Activated CD8-positive, alpha-beta T cell treated with anti-CD3 and anti-CD28 coated beads for 36 hours (primary cell): Measurements from ENCODE around the gene RYR2. TPM values are rescaled to one million over a fixed set of nuclear protein-coding genes. Genes with fewer than 3 reads are reported as not detected.

Source experiments
- ATAC-seq: fragments of 200-7000 bp; cut with Tn5 transposase; one replicate; pipeline ENCODE4 v1.10.0; 2021; ENCODE audit warnings: mild to moderate bottlenecking, moderate library complexity
- CTCF ChIA-PET: fragments of 350-600 bp; sonication (Branson Sonifier 250); formaldehyde crosslinking; loops from one replicate; lab custom pipeline; 2021; ENCODE audit warnings: antibody characterized with exemption; lab: Charles Lee
- POLR2A ChIA-PET: fragments of 350-600 bp; sonication (Branson Sonifier 250); formaldehyde crosslinking; loops from one replicate; lab custom pipeline; 2021; ENCODE audit warnings: antibody characterized with exemption; lab: Charles Lee
- DNase-seq: peaks from one replicate; pipeline ENCODE4 v3.0.0-alpha.2; 2020
- H3K27ac Mint-ChIP-seq: one replicate; pipeline ENCODE4 v1.8.0; 2021; ENCODE audit warnings: mild to moderate bottlenecking, mixed read lengths
- H3K27me3 Mint-ChIP-seq: one replicate; pipeline ENCODE4 v1.8.0; 2021; ENCODE audit warnings: mixed read lengths
- H3K36me3 Mint-ChIP-seq: one replicate; pipeline ENCODE4 v1.8.0; 2021; ENCODE audit warnings: low read depth, mixed read lengths
- H3K4me1 Mint-ChIP-seq: one replicate; pipeline ENCODE4 v1.8.0; 2021; ENCODE audit warnings: low read depth, mixed read lengths
- H3K4me3 Mint-ChIP-seq: one replicate; pipeline ENCODE4 v1.8.0; 2021; ENCODE audit warnings: mild to moderate bottlenecking, moderate library complexity, mixed read lengths
- H3K9me3 Mint-ChIP-seq: one replicate; pipeline ENCODE4 v1.8.0; 2021; ENCODE audit warnings: mixed read lengths
- CTCF ChIP-seq: fragments of 200-600 bp; IDR thresholded peaks from one replicate; pipeline ENCODE4 v1.8.0; 2022; ENCODE audit warnings: antibody characterized with exemption, mild to moderate bottlenecking
- intact Hi-C: fragments of 100-400 bp; cut with micrococcal nuclease; formaldehyde crosslinking; loops from one replicate; pipeline ENCODE4 v1.10.0; 2022
- total RNA-seq, 2 experiments: library from RNA; stranded (reverse); gene quantifications; one replicate each; pipeline ENCODE4 v1.2.3, GENCODE V29; 2021

RYR2 gene
- total RNA-seq, 2 experiments from 2014 or later: 0.02 TPM

GRCh38 chr1:237711281-237711680 is 669.3 kb downstream of the RYR2 start:
- H3K27me3 Mint-ChIP-seq: no peaks in the 10 kb centered on the region
- no peak for TF ChIP-seq CTCF
- H3K36me3 Mint-ChIP-seq: no peaks in the 10 kb centered on the region
- H3K4me1 Mint-ChIP-seq: no peaks in the 10 kb centered on the region
- no peaks in the 10 kb centered on the region for H3K9me3 Mint-ChIP-seq
- H3K27ac Mint-ChIP-seq: no peak overlapping the region
- ATAC-seq (no peak), DNase-seq (no peak)
- CTCF ChIA-PET: no interaction called here
- H3K4me3 Mint-ChIP-seq: no peak overlapping the region
- intact Hi-C loops: no loop called here
- POLR2A ChIA-PET: no interaction called here

GRCh38 chr1:237712082-237712481 is 670.1 kb downstream of the RYR2 start:
- Mint-ChIP-seq H3K36me3 (no peaks in the 10 kb centered on the region), H3K27me3 (no peaks in the 10 kb centered on the region), H3K27ac (no peak overlapping the region), H3K4me3 (no peak overlapping the region), H3K4me1 (no peaks in the 10 kb centered on the region), H3K9me3 (no peaks in the 10 kb centered on the region)
- ChIA-PET CTCF (no interaction called here), POLR2A (no interaction called here)
- no peak for DNase-seq
- TF ChIP-seq CTCF: no peak
- no peak for ATAC-seq
- intact Hi-C loops: no loop called here

GRCh38 chr1:237712586-237713157 is 670.7 kb downstream of the RYR2 start:
- H3K27ac Mint-ChIP-seq: no peak overlapping the region
- no peak for TF ChIP-seq CTCF
- no peak for ATAC-seq
- DNase-seq: no peak
- no peaks in the 10 kb centered on the region for H3K9me3 Mint-ChIP-seq
- CTCF ChIA-PET: no interaction called here
- no peak overlapping the region for H3K4me3 Mint-ChIP-seq
- intact Hi-C loops: no loop called here
- no peaks in the 10 kb centered on the region for H3K36me3 Mint-ChIP-seq
- POLR2A ChIA-PET: no interaction called here
- no peaks in the 10 kb centered on the region for H3K4me1 Mint-ChIP-seq
- no peaks in the 10 kb centered on the region for H3K27me3 Mint-ChIP-seq

GRCh38 chr1:237713916-237714315 is 671.9 kb downstream of the RYR2 start:
- Mint-ChIP-seq H3K36me3 (no peaks in the 10 kb centered on the region), H3K9me3 (no peaks in the 10 kb centered on the region), H3K4me1 (no peaks in the 10 kb centered on the region), H3K27ac (no peak overlapping the region), H3K4me3 (no peak overlapping the region), H3K27me3 (no peaks in the 10 kb centered on the region)
- no peak for TF ChIP-seq CTCF
- DNase-seq (no peak), ATAC-seq (no peak)
- CTCF ChIA-PET: no interaction called here
- intact Hi-C loops: no loop called here
- POLR2A ChIA-PET: no interaction called here

- DNase-seq (no peak), ATAC-seq (no peak)
- Mint-ChIP-seq H3K4me1 (no peaks in the 10 kb centered on the region), H3K4me3 (no peak overlapping the region), H3K27ac (no peak overlapping the region), H3K36me3 (no peaks in the 10 kb centered on the region), H3K27me3 (no peaks in the 10 kb centered on the region), H3K9me3 (peaks cover 2% of the 10 kb centered on the region)
- TF ChIP-seq CTCF: no peak
- POLR2A ChIA-PET: no interaction called here
- CTCF ChIA-PET: no interaction called here
- intact Hi-C loops: no loop called here
These were observed 675.1 kb downstream of the RYR2 start for GRCh38 chr1:237717106-237717505.
